H9 (cell line): ENCODE results near the gene MAPKAP1. TPM values are rescaled to one million over a fixed set of nuclear protein-coding genes. Genes with fewer than 3 reads are reported as not detected.
A peak's percentile ranks its signal among the peaks of the same experiment; 100 is the strongest.

Experiments
- DNase-seq: peaks from one replicate; pipeline ENCODE4 v3.0.0-alpha.2; 2017
- H2AFZ ChIP-seq: one replicate; pipeline ENCODE4 v1.6.1; 2013; ENCODE audit warnings: mild to moderate bottlenecking, low read length, control low read depth, moderate library complexity
- H2AK5ac ChIP-seq: 2 replicates; pipeline ENCODE4 v1.6.1; 2013; ENCODE audit warnings: low read length, control low read depth, mixed read lengths; ENCODE audit not compliant: insufficient read length
- H2BK120ac ChIP-seq: one replicate; pipeline ENCODE4 v1.6.1; 2013; ENCODE audit warnings: low read depth, mild to moderate bottlenecking, low read length, control low read depth, inconsistent platforms; ENCODE audit not compliant: poor library complexity, severe bottlenecking
- H2BK12ac ChIP-seq: 2 replicates; pipeline ENCODE4 v1.6.1; 2013; ENCODE audit warnings: low read length, control low read depth, mixed read lengths, low read depth; ENCODE audit not compliant: insufficient read length
- H2BK15ac ChIP-seq: 2 replicates; pipeline ENCODE4 v1.6.1; 2013; ENCODE audit warnings: low read depth, low read length, control low read depth
- H2BK20ac ChIP-seq: one replicate; pipeline ENCODE4 v1.6.1; 2013; ENCODE audit warnings: low read depth, mild to moderate bottlenecking, low read length, control low read depth, inconsistent platforms; ENCODE audit not compliant: poor library complexity, severe bottlenecking
- H2BK5ac ChIP-seq: 2 replicates; pipeline ENCODE4 v1.6.1; 2013; ENCODE audit warnings: low read length, control low read depth, mixed read lengths; ENCODE audit not compliant: insufficient read length
- H3K14ac ChIP-seq: 2 replicates; pipeline ENCODE4 v1.6.1; 2013; ENCODE audit warnings: low read length, control low read depth; ENCODE audit not compliant: insufficient read depth
- H3K18ac ChIP-seq: 2 replicates; pipeline ENCODE4 v1.6.1; 2013; ENCODE audit warnings: low read depth, mild to moderate bottlenecking, mixed read lengths, low read length, control low read depth; ENCODE audit not compliant: insufficient read length
- H3K23ac ChIP-seq: 2 replicates; pipeline ENCODE4 v1.6.1; 2013; ENCODE audit warnings: low read length, control low read depth, mixed read lengths, low read depth; ENCODE audit not compliant: insufficient read length
- H3K23me2 ChIP-seq: 2 replicates; pipeline ENCODE4 v1.6.1; 2013; ENCODE audit warnings: low read depth, mild to moderate bottlenecking, mixed read lengths, low read length, control low read depth; ENCODE audit not compliant: insufficient read length, poor library complexity, severe bottlenecking
- H3K27ac ChIP-seq: 2 replicates; pipeline ENCODE4 v1.5.1; 2013; ENCODE audit warnings: low read length, control low read depth, mixed read lengths, low read depth; ENCODE audit not compliant: insufficient read length
- H3K27me3 ChIP-seq: 2 replicates; pipeline ENCODE4 v1.6.1; 2013; ENCODE audit warnings: low read length, control low read depth, inconsistent platforms; ENCODE audit not compliant: insufficient read depth
- H3K4ac ChIP-seq: 2 replicates; pipeline ENCODE4 v1.6.1; 2013; ENCODE audit warnings: low read depth, mild to moderate bottlenecking, control low read depth, inconsistent platforms, low read length, moderate library complexity
- H3K4me1 ChIP-seq: 2 replicates; pipeline ENCODE4 v1.6.1; 2013; ENCODE audit warnings: low read length, control low read depth, inconsistent platforms; ENCODE audit not compliant: insufficient read depth
- H3K4me2 ChIP-seq: 2 replicates; pipeline ENCODE4 v1.6.1; 2013; ENCODE audit warnings: low read length, control low read depth, mixed read lengths; ENCODE audit not compliant: insufficient read length, insufficient read depth
- H3K56ac ChIP-seq: 2 replicates; pipeline ENCODE4 v1.6.1; 2013; ENCODE audit warnings: low read depth, mild to moderate bottlenecking, mixed read lengths, low read length, control low read depth; ENCODE audit not compliant: insufficient read length
- H3K79me1 ChIP-seq: 2 replicates; pipeline ENCODE4 v1.6.1; 2013; ENCODE audit warnings: low read depth, mild to moderate bottlenecking, moderate library complexity, low read length, control low read depth, inconsistent platforms; ENCODE audit not compliant: insufficient read depth, poor library complexity, severe bottlenecking
- H3K79me2 ChIP-seq: 2 replicates; pipeline ENCODE4 v1.6.1; 2013; ENCODE audit warnings: low read length, control low read depth, inconsistent platforms; ENCODE audit not compliant: insufficient read depth
- H3K9ac ChIP-seq: 2 replicates; pipeline ENCODE4 v1.6.1; 2013; ENCODE audit warnings: low read length, control low read depth, mixed read lengths; ENCODE audit not compliant: insufficient read length; ENCODE audit errors: extremely low read depth
- H3K9me3 ChIP-seq: one replicate; pipeline ENCODE4 v1.6.1; 2013; ENCODE audit warnings: low read depth, low read length, inconsistent platforms; ENCODE audit not compliant: control insufficient read depth
- H3T11ph ChIP-seq: one replicate; pipeline ENCODE4 v1.6.1; 2013; ENCODE audit warnings: mild to moderate bottlenecking, low read length, control low read depth, inconsistent platforms
- H4K20me1 ChIP-seq: one replicate; pipeline ENCODE4 v1.6.1; 2013; ENCODE audit not compliant: control insufficient read depth, insufficient read length, insufficient read depth
- H4K5ac ChIP-seq: 2 replicates; pipeline ENCODE4 v1.6.1; 2013; ENCODE audit warnings: low read depth, mild to moderate bottlenecking, mixed read lengths, low read length, control low read depth; ENCODE audit not compliant: insufficient read length
- H4K8ac ChIP-seq: replicated peaks from 2 replicates; pipeline ENCODE4 v1.6.1; 2013; ENCODE audit warnings: low read length, control low read depth, mixed read lengths, low read depth; ENCODE audit not compliant: insufficient read length
- H4K91ac ChIP-seq: 2 replicates; pipeline ENCODE4 v1.6.1; 2013; ENCODE audit warnings: low read depth, mild to moderate bottlenecking, moderate library complexity, mixed read lengths, low read length, control low read depth; ENCODE audit not compliant: insufficient read length
- H3K27ac Mint-ChIP-seq, 3 experiments: 2 replicates in 2 of 3; 3 replicates in 1 of 3; pipeline ENCODE4 v1.8.0; 2020 to 2021; ENCODE audit warnings: mixed read lengths in 3 of 3, mild to moderate bottlenecking in 1 of 3, moderate library complexity in 1 of 3
- H3K27me3 Mint-ChIP-seq: 2 replicates; pipeline ENCODE4 v1.8.0; 2021; ENCODE audit warnings: low read depth, mild to moderate bottlenecking, moderate library complexity, mixed read lengths
- H3K36me3 Mint-ChIP-seq, 3 experiments: 2 replicates in 2 of 3; 3 replicates in 1 of 3; pipeline ENCODE4 v1.8.0; 2020 to 2021; ENCODE audit warnings: low read depth in 3 of 3, mixed read lengths in 3 of 3; ENCODE audit not compliant: insufficient read depth in 1 of 3
- H3K4me1 Mint-ChIP-seq, 2 experiments: 2 replicates each; pipeline ENCODE4 v1.8.0; 2020; ENCODE audit warnings: mixed read lengths in 2 of 2
- H3K4me3 Mint-ChIP-seq, 2 experiments: 2 replicates in 1 of 2; 3 replicates in 1 of 2; pipeline ENCODE4 v1.8.0; 2020 to 2021; ENCODE audit warnings: mild to moderate bottlenecking in 2 of 2, mixed read lengths in 2 of 2, moderate library complexity in 1 of 2
- H3K9me3 Mint-ChIP-seq, 2 experiments: 2 replicates in 1 of 2; 3 replicates in 1 of 2; pipeline ENCODE4 v1.8.0; 2020; ENCODE audit warnings: mild to moderate bottlenecking in 2 of 2, mixed read lengths in 2 of 2, moderate library complexity in 1 of 2
- CTCF ChIP-seq: fragments of 200-600 bp; sonication (generic); conservative IDR thresholded peaks from 3 replicates; pipeline ENCODE4 v1.8.0; 2021; ENCODE audit warnings: antibody characterized with exemption, mild to moderate bottlenecking
- WGBS: extraction: QIAGEN DNeasy Blood & Tissue Kit; methylation state at CpG from one replicate; pipeline ENCODE4 v1.1.7; 2013; ENCODE audit warnings: missing lambda C conversion rate, low lambda C conversion rate, mixed read lengths; ENCODE audit not compliant: insufficient read length; ENCODE audit errors: extremely low coverage; 5-methylcytosine and 5-hydroxymethylcytosine counted together
- total RNA-seq: library from RNA; stranded (reverse); gene quantifications from 2 replicates; pipeline ENCODE4 v1.2.1, GENCODE V29; 2021

Gene MAPKAP1
- total RNA-seq, 1 experiment from 2014 or later, result 97.0 TPM

- Histone ChIP-seq H3K23ac (no peak overlapping the region), H3K4me1 (no peaks in the 10 kb centered on the region), H3K56ac (no peak overlapping the region), H3K9ac (no peak overlapping the region), H2BK5ac (no peak overlapping the region), H4K5ac (no peak overlapping the region), H3K4ac (no peak overlapping the region), H3K27ac (no peak overlapping the region), H3K79me2 (no peaks in the 10 kb centered on the region), H2BK20ac (no peak overlapping the region), H3K79me1 (peaks cover 2% of the 10 kb centered on the region), H3K18ac (no peak overlapping the region), H2BK120ac (no peak overlapping the region), H2AFZ (no peak overlapping the region), H3K23me2 (no peaks in the 10 kb centered on the region), H2BK12ac (no peak overlapping the region), H2BK15ac (no peak overlapping the region), H3K4me2 (no peak overlapping the region), H3K14ac (peak overlapping the region; percentile 39; the same call in 1 of the 2 replicates), H3K9me3 (no peaks in the 10 kb centered on the region), H2AK5ac (no peak overlapping the region), H4K20me1 (no peaks in the 10 kb centered on the region), H3K27me3 (no peaks in the 10 kb centered on the region), H3T11ph (no peak overlapping the region), H4K8ac (no peak overlapping the region), H4K91ac (no peak overlapping the region)
- Mint-ChIP-seq H3K27ac (peak overlapping the region; percentile 5 to 92 (median 20); a peak in 3 of 7 replicates), H3K27me3 (no peaks in the 10 kb centered on the region), H3K9me3 (no peaks in the 10 kb centered on the region), H3K4me1 (peaks cover 16 to 17% of the 10 kb centered on the region in 2 experiments), H3K4me3 (no peak overlapping the region), H3K36me3 (peaks cover 0 to 3% (median 0%) of the 10 kb centered on the region in 3 experiments; a peak in 1 of 7 replicates)
- peak; percentile 15; the same call in 1 of the 3 replicates for TF ChIP-seq CTCF
- no peak for DNase-seq
- no CpG with 5 or more reads among the region's 14 CpGs for WGBS
Measured at GRCh38 chr9:125470767-125471580, 236.0 kb downstream of the MAPKAP1 start.
